Inflammatory macrophage treated with lipopolysaccharide for 1 hour (primary cell): Measurements from ENCODE around the gene NES.

ENCODE experiments used
- DNase-seq, 2 donors: peaks; one replicate each; pipeline ENCODE4 v3.0.0-alpha.2; 2020 to 2022

NES gene

DNA sequence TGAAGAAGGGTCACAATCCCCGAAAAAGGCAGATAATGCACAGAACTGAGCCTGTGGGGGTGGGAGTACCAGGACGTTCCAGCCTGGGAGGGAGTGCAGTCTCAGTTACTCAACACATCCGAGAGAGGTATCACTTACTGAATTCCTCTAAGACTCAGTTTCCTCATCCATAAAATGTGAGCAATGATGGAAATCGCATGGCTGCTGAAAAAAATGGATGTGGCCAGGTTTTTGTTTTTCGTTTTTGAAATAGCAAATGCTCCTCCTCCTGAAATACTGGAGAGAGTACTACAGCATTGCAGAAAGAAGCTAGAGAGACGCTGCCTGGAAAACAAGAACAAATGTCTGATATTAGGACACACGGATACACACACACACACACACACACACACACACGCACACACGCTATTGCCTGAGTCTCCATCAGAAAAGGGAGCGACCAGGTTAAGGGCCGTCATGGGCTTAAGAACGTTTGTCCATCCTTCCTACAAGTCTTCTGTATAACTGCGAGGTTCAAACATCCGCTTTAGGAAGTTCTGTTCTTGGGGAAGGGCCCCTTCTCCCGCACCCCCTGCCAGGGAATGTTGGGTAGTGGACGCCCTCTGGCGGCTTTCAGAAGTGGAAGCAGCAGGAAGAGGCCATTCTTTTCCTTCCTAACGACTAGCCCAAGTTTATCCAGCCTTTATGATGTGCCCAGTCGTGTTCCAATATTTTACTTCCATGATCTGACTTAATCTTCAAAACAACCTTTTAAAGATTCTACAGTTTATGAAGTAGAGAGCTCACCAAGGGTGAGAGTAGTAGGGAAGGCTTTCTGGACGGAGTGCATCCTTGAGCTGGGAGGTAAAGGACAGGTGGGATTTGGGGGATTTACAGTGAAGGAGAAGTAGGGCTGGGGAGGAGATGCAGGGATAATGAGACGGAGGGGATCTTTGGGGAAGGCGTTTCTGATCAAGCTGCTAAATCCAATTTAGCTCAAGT, 699 bp upstream of the NES start:
- peak; percentile 51 to 59 for DNase-seq

DNA sequence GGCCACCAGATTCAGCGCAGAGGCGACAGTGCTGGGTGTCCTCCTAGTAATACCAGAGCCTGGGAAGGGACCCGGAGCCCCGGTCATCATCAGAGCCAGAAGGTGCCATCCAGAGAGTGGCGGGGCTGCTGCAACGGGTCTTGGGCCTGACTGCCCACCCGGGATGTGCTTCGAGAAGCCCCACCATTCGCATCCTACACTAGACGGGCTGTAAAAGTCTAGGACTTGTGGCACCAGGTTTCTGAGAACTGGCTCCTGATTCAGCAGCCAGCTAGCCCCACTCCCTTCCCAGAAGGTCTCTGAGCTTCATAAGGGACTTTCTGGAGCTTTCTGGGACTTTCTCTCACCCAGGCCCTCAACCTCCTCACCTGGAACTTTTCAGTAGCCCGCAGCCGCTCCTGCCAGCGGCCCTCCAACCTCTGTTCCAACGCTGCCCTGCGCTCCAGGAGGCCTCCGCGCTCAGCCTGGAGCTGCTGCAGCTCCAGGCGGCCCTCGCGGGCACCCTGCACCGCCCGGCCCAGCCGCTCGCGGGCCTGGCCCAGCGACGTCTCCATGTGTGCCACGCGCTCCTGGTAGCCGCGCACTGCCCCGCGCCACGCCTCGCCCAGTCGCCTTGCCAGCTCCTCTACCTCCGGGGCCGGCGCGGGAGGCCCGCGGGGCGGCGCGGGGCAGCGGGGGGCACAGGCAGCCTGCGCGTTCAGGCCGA, 940 bp downstream of the NES start:
- no peak for DNase-seq

DNA sequence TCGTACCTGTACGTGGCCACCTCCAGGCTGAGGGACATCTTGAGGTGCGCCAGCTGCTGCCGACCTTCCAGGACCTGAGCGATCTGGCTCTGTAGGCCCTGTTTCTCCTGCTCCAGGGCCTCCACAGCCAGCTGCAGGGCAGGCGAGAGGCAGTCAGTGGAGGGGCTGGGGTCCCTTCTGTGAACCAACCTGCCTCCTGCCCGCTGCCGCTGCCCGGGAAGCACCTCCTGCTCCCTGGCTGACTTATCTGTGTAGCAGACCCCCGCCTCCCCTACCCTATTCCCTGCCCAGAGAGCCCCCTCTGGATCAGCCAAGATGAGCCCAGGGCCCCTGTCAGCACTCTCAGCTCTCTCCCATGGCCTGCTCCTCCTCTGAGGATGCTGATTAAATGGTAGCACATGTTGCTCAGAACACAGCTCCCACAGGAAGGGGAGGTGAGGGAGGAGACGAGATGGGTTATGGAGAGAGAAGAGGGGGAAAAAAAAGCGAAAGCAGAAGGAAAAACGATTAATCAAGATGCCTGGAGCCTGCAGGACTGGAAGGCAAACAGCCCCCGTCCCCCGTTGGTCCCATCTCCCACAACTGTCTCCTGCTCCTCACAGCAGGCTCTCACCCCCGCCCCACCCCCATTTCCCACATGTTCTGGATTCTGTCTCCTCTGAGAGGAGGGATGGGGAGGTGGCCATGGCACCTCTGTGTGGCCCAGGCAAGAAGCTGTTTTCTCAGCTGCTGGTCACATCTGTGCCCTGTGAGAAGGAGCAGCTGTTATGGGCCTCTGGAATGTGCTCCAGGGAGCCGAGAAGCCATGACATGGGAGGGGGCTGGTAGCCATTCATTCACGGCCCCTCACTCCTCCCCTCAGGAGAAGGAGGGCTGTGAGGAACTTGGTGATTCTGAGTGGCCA, 1.7 kb downstream of the NES start:
- DNase-seq, result no peak

DNA sequence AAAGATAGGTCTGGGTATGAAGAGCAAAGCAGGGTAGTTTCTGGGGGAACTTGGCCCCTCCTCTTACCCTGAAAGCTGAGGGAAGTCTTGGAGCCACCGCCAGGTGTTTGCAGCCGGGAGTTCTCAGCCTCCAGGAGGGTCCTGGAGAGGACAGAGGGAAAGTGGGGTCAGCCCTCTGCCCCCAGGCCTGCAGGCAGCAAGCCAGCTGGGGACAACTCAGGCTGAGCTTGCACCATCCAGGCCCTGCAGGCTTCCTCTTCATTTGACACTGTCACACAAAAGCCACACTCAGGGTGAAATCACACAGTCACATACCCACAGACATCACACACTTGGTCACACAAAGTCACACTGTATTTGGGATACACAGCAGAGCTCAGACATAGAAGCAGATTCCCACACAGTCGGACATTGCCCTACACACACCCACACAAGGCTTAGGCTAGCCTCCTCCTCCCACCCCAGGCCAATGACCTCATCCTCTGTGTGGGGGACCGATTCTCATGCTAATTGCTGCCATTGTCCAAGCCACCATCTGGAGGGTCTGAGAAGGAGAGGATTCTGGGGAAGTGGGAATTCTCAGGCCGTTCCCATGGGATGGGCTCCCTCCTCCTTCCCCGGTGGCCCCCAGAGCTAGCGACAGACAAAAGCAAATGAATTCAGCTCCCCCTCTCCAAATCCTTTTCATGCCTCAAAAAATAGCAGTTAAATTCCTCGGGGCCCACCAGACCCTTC, 3.7 kb downstream of the NES start:
- peak in 1 of 2 donors; percentile 67 for DNase-seq

DNA sequence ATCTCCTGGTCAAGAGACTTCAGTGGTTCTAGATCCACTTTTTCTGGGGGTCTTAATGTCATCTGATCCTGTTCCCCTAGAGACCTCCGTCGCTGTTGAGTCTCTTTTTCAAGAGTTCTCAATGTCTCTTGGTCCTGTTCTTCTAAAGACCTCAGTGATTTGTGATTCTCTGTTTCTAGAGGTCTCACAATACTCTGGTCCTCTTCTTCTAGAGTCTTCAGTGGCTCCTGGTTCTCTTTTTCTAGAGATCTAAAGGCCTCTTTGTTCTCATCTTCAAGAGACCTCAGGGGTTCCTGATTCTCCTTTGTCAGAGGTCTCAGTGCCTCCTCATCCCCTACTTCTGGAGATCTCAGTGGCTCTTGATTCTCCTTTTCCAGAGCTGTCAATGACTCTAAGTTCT, 5.4 kb downstream of the NES start:
- no peak for DNase-seq

DNA sequence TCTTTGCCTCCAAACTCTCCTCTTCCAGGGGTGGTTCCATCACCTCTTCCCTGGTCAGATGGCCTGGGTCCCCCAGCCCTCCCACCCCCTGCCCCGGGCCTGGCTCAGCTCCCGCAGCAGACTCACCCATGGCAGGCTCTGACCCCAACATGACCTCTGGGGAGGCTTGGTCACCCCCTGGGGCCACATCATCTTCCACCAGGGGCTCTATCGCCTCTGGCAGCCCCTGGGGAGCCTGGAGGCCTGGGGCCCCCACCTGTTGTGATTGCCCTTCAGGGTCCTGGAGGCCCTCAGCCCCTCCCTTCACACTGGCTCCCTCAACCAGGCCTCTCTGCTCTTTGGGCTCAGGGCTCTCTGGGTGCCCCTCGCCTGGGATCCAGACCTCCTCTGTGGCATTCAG, 6.4 kb downstream of the NES start:
- DNase-seq, result no peak

DNA sequence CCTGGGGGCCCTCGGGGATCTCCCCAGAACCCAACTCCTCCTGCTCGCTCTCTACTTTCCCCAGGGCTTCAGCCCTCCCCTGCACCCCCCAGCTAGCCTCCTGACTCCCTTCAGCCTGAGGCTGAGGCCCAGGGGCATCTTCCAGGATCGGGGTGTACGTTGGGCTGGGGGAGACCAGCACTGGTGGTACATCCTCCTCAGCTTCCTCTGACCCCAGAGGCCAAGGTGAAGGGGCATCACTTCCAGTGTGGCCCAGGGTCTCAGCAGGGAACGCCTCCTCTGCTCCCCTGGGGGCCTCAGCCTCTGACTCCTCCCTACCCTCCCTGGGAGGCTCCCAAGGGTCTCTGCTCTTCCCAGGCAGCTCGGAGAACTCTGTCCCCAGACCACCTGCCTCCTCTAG, 6.8 kb downstream of the NES start:
- DNase-seq, result no peak

DNA sequence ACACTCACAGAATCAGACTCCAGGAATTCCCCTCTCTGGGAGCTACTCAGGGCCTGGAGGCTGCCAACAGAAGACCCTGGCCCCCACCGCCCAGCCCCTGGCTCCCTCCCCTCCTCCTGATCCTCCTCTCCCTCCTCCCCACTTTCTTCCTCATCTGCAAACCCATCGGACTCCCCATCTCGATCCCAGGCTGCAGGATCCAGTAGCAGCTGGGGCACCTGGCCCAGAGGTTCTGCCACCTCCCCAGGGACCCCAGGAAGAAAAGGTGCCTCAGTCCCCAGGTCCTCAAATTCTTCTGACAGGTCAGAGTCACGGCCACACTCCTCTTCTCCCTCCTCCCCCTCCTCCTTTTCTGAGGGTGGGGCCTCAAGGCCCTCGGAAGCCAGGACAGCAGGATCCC, 7.4 kb downstream of the NES start:
- no peak for DNase-seq

DNA sequence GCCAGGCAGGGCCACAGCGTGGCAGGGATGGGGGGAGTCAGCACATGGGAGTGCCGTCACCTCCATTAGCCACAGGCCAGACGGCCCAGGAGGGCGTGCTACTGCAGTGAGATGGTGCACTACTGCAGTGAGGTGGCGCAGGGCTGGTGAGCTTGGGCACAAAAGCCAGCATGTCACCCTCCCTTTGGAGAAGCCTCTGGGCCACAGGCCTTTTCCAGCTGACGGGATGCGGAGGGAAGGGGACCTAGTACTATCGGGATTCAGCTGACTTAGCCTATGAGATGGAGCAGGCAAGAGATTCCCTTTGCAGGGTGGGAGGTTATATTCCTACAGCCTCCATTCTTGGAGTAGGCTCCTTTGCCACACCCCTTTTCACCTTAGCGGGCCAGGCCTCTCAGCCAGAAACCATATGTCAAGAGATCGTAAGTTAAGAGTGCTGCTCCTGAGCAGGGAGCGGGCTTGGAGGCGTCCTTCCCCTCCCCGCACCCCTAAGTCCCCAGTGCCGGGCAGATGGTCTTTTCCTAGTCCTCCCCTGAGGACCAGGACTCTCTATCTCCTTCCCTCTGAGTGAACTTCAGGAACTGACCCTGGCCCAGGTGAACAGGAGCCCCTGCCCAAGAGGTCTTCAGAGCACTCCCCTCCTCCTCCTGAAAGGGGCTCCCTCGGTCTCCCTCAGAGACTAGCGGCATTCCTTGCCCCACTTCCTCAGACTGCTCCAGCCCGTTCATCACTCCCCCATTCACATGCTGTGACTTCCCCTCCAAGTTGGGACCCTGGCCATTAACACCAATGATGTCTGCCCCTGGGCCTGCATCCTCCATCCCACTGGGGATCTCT, 8.2 kb downstream of the NES start:
- DNase-seq, result no peak

DNA sequence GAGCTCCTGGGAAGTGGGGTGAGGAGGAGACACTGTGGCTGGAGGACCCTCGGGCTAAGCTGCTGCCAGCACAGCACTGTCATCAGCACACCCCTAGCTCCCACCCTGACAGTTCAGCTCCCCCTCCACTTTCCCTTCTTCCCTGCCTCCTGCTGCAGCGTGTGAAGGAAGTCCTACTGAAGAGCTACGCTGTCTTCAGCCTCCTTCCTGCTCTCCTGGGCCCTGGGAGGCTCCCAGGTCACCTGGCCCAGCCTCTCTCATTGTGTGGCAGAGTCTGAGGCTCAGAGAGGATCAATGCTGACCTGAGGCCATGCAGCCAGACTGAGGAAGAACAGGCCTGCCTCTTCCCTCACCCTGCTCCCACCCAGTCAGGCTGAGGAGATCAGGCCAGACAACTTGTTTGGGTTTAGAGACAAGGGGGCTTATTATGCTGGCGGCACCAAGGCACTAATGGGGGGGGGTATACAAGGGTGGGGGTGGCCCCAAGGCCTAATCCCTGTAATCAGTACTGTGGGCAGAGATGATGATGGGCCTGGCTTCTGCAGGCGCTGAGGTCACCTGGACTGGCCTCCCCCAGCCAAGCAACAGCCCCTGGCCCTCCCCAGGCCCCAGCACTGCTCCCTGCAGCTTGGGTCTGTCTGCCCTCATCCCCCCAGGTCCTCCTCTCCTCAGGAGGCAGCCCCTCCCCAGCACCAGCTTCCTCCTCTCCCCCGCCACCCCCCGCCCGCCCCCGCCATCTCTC, 9.1 kb downstream of the NES start:
- no peak for DNase-seq

DNA sequence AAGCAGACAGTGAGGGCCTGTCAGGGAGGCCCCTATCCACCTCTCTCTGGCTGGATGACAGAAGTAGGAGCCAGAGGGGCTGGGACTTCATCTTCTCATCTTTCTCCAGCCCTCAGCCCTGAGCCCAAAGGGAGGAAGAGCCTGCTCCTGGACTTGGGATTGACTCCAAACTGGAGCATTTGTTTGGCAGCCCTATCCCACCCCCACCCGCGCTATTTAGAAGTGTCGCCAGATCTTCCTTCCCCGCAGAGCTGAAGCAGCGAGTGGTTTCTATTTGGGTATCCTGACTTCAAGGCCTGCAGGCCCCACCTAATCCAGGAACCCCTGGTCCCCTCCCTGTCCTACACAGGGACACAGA, 9.6 kb downstream of the NES start:
- DNase-seq, result no peak

DNA sequence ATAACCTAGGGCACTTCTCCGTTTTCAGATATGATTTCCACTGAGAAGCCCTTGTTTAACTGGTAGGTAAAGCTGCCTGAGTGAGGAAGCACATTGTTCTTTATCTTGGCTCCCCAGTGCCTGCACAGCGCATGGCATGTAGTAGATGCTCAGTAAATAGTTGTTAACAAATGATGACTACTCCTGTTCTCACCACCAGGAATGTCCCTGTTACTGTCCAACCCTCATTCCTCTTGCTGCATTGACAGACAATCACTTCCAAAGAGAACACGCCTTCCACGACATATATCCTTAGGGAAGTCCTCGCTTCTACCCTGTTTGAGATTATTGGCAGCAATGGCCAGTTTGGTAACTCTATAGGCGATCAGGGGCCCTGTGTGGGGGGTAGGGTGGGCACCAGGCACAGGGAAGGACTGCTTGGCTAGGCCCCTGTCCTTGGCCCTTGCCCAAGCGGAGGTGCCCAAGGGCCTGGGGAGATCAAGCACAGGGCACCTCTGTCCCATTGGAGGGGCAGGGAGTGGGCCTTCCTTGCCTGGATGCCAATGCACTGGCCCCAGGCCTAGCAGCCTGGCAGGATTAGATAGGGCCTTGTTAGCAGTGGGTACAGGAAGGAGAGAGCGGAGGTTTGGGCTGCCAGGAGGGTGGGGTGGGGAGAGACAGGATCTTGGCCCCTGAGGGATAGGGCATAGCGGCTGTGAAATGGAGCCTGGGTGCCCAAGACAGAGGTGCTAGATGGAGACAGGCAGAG, 10.2 kb downstream of the NES start:
- DNase-seq, result no peak

DNA sequence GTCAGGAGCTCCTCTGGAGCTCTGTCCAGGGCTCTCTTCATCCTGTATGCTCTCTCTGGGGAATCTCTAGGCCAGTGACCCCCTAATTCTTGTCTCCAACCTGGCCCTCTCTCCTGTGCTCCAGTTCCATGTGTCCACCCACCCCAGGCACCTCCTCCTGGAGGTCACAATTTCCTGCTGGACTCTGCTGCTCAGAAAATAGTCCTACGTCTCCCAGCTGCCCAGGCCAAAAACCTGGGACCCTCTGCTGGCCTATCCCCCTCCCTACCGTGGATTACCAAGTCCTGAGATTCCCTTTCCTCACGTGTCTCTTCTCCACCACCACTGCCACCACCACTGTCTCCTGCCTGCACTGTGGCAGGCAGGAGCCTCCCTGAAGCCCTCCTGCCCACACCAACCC, 11.7 kb downstream of the NES start:
- DNase-seq, result no peak

DNA sequence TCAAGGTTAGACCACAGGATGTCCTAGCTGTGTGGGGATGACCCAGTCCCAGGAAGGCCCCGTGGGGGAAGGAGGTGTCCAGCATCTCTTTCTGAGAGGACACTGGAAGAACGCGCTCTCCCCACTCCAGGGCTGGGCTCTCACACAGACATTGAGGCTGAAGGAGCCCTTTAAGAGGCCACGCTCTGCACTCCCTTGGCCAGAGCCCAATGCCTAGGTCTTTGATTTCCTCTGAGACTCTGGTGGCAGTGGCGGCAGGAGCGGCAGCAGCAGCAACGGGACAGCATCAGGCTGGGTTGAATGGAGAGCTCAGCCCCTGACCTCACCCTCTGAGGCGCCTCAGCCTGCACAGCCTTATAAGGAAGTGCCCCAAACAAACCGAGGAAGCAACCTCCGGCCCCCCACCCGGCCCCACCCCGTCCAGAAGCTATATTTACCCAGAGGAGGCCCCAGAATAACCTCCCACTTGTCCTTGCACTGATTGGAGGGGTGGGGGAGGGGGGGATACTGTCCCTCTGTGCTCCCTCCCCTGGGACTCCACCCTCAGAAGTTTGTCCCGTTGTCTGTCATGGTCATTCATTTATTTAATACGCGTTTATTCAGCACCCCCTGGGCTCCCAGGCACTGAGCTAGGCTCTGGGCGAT, 12.3 kb downstream of the NES start:
- DNase-seq, result peak; percentile 29 to 36

DNA sequence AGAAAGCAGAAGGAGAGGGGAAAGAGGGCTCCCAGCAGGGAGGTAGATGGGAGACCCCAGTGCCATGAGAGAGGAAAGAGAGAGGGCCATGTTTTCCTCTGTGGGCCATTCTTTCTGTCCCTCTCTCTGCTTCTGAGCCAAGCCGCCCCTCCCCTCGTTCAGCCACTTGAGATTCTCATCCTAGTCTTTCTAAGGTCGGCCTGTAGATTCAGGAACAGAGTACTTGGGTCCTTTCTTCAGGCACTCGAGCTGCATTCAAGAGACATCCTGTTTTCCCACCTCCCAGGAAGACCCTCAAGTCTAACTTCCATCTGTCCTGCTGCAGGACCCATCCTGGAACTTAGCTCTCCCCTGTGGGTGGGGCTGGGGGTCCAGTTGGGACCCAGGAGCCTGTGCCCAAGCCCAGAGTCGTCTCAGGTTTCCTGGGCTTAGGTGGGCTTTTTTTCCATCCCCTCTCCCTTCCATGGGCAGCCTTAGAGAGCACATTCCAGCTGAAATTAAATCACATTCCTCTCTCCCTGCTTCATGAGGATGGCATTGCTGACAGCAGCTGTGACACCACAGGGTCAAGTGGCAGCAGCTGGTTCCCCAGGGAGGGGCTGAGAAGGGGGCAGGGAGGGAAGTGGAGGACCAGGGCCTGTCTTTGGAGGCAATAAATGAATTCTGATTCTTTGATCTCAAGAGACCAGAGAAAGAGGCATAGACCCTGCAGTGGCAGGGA, 13.0 kb downstream of the NES start:
- no peak for DNase-seq

DNA sequence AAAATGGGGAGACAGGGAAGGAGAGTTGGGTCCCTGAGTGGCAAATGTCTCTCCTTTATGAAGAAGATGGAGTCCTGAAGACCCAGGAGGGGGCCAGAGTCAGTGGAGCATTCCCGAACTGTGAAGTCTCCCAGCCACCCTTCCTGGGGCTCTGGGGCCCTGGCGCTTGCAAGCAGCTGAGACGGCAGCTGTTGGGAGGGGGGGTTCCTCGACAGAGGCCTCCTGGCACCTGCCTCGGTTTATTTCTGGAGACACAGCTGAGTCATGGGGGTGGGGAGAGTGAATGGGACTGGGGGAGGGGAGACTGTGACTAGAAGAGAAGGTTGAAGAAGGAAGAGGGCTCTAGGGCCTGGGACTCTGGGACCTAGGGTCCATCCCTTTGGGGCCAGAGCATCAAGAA, 14.0 kb downstream of the NES start:
- DNase-seq, result no peak

DNA sequence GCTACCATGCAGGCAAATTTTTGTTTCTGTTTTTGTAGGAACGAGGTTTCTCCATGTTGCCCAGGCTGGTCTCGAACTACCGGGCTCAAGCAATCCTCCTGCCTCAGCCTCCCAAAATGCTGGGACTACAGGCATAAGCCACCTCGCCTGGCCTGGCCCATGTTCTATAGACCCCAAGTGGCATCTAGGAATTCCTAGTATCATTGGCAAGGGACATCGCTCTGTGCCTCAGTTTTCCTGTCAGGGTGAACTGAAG, 14.5 kb downstream of the NES start:
- no peak for DNase-seq

DNA sequence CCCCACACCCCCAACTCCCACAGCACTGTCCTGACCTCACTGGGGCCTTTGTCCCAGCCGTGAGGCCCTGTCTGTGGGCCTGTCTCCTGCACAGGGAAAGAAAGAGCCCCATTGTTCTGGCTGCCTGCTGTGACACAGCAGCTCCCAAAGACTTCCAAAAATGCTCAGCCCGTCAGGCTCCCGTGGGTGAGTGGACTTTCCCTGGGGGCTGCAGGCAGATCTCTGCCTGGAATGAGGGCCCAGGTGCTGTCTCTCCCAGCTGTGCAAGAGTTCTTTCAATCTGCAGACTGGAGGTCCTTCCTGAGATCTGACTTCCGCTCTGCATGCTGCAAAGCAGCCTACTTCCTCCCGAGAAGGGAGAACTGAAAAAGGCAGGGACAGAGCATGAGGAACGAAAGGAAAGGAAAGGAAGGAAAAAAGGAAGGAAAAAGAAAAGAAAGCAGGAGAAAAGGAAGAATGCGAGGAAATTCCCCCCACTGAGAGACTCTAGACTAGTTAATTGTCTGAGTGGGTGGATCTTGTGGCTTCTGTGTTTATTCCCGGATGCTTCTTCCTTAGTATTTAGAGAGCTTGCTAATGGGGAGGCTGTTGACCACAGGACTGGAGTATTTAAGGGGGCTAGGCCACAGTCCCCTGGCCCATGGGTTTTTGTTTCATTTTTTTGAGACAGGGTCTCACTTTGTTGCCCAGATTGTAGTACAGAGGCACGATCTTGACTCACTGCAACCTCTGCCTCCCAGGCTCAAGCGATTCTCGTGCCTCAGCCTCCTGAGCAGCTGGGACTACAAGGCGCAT, 15.0 kb downstream of the NES start:
- DNase-seq, result peak; percentile 43 to 56
